Ovary (tissue), 3 donors: ENCODE data around the gene SERPINB2.

Source experiments
- CTCF ChIP-seq, 3 donors: fragments of 450-650 bp in 2 of 3; fragments of 200-600 bp in 1 of 3; IDR thresholded peaks; one replicate each; pipeline versions ENCODE4 v1.5.1 to v1.8.0; 2016 to 2022; ENCODE audit warnings: antibody characterized with exemption in 3 of 3, mild to moderate bottlenecking in 1 of 3
- EP300 ChIP-seq: sonication (generic); formaldehyde crosslinking; IDR thresholded peaks from one replicate; pipeline ENCODE4 v1.6.1; 2017; ENCODE audit warnings: antibody characterized with exemption
- donor health status: DM: no; HTN: no; CAD: no.

- no peak for TF ChIP-seq CTCF (IDR thresholded peaks at IDR 0.05)
- no peak for TF ChIP-seq EP300
These were observed 17.9 kb downstream of the SERPINB2 start for GRCh38 chr18:63905361-63905760.
